Activated gamma-delta T cell treated with anti-CD3 and anti-CD28 coated beads, Interleukin-2, amount 50 U/mL, for 16 hours (primary cell): ENCODE measurements around the gene SELENOV.

Experiments used
- DNase-seq: peaks from one replicate; pipeline ENCODE4 v3.0.0-alpha.2; 2020; ENCODE audit warnings: low read depth

SELENOV gene

DNA sequence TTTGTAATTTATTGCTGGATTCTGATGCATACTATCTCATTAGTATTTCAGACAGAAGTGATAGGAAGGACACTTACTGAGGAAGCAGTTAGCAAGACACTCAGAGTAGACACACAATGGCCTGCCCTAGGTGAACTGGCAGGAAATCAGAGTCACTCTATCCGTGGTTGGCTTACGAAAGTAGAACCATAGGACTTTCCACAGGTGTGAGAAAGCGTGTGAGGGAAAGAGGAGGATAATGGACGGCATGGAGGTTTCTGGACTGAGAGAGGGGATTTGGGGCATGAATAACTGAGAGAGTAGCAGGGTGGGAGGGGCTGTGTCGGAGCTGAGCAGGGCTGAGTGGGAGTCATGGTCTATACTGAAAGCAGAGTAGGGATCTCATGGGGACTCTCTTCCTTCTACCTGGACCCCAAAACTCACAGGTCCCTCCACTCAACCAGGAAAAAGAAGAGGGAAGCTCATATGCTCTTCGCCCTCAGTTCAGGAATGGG lies 43.7 kb downstream of the SELENOV start:
- DNase-seq, result no peak

DNA sequence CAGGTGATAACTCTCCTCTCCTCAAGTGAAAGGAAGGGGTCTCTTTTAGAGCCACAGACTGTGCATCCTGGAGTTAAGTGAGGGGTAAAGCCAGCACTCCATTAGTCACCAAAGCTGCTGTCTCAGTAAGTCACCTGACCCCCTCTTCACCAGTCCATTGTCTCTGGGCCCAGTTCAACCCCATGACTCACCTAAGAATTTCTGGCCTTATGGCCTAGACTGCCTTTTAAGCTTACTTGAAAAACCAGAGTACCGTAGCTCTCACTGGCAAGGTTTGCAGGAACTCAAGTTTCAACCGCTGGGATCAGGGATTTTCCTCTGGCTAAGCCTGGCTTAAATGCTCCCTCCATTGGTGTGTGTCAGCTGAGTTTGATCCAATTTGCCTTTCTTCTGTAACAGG lies 48.5 kb downstream of the SELENOV start:
- no peak for DNase-seq

DNA sequence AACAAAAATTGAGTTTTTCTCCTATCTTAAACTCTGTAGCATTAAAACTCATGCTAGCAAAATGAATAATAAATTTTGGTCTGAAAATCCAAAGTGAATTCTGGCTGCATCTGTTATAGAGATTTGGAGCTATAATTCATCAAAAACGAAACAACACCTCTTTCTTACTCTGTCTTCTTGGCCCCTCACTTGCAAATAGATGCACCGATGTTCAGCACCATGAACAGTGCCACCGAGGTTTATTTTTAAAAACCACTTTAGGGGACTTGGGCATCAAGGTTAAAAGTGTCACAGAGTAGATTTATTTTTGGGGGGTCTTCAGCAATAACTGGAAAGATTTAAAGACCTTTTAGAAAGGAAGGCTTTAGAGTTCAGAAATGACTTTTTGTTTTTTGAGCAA lies 51.1 kb downstream of the SELENOV start:
- no peak for DNase-seq

DNA sequence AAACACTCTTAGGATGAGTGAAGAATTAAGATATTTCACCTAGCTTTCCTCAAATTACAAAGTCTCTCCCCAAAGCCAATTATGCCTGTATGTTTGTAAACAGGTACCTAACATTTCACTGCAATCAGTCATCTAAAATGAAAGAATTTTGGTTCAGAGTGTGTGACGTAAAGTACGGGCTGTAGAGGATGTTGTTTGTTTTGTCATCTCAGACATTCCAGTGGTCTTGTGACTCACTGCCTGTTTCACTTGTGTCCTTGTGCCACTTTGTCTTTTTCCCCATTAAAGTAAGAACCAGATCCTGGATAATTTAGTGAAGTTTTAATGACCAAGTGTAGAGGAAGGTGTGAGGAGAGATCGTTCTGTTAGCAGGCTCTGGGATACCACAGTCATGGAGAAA lies 53.7 kb downstream of the SELENOV start:
- DNase-seq, result no peak
